ENCODE results near the gene SARM1. TPM values are rescaled to one million over a fixed set of nuclear protein-coding genes. Genes with fewer than 3 reads are reported as not detected.

Gene SARM1
- total and polyA plus RNA-seq, 4 donors, result 4.9 to 20.3 (median 12.4) TPM

- H3K9me3 ChIP-seq (ENCODE audit: control insufficient read depth, low read length), result no peaks in the 10 kb centered on the region
- no peaks in the 10 kb centered on the region for H3K27me3 ChIP-seq (ENCODE audit: control insufficient read depth in 1 of 2, insufficient read depth in 2 of 2, low read length in 1 of 2)
- intact Hi-C loops (cut with DNase I), result no loop called here
- DNase-seq (no peak), ATAC-seq (ENCODE audit: low FRiP score) (no peak)
- 29 to 31% methylated on average over 9 of the region's 9 CpGs for WGBS, 2 donors
- H3K4me3 ChIP-seq (ENCODE audit: low read length in 2 of 2), result peak overlapping the region in 1 of 2 donors; percentile 72
- no peak overlapping the region for H3K27ac ChIP-seq (ENCODE audit: low read depth in 1 of 2, low read length in 2 of 2)
- no peaks in the 10 kb centered on the region for H3K36me3 ChIP-seq (ENCODE audit: control insufficient read depth in 1 of 2, insufficient read depth in 2 of 2, low read length in 1 of 2)
- no peaks in the 10 kb centered on the region for H3K4me1 ChIP-seq (ENCODE audit: control insufficient read depth in 1 of 2, insufficient read depth in 2 of 2, low read length in 2 of 2)
Observed at GRCh38 chr17:28406473-28406814, 35.0 kb downstream of the SARM1 start.

- no peak for DNase-seq
- Histone ChIP-seq H3K4me1 (ENCODE audit: control insufficient read depth in 1 of 2, insufficient read depth in 2 of 2, low read length in 2 of 2) (no peaks in the 10 kb centered on the region), H3K9me3 (ENCODE audit: control insufficient read depth, low read length) (no peaks in the 10 kb centered on the region), H3K36me3 (ENCODE audit: control insufficient read depth in 1 of 2, insufficient read depth in 2 of 2, low read length in 1 of 2) (no peaks in the 10 kb centered on the region), H3K27me3 (ENCODE audit: control insufficient read depth in 1 of 2, insufficient read depth in 2 of 2, low read length in 1 of 2) (no peaks in the 10 kb centered on the region), H3K27ac (ENCODE audit: low read depth in 1 of 2, low read length in 2 of 2) (no peak overlapping the region), H3K4me3 (ENCODE audit: low read length in 2 of 2) (no peak overlapping the region)
- intact Hi-C loops (cut with DNase I), result no loop called here
- 84 to 88% methylated on average over 5 of the region's 5 CpGs for WGBS, 2 donors
- ATAC-seq (ENCODE audit: low FRiP score), result no peak
Observed at GRCh38 chr17:28407130-28407973, 35.9 kb downstream of the SARM1 start.

GRCh38 chr17:28407974-28408306, 36.4 kb downstream of the SARM1 start:
- intact Hi-C loops (cut with DNase I), result no loop called here
- Histone ChIP-seq H3K36me3 (ENCODE audit: control insufficient read depth in 1 of 2, insufficient read depth in 2 of 2, low read length in 1 of 2) (no peaks in the 10 kb centered on the region), H3K27ac (ENCODE audit: low read depth in 1 of 2, low read length in 2 of 2) (no peak overlapping the region), H3K27me3 (ENCODE audit: control insufficient read depth in 1 of 2, insufficient read depth in 2 of 2, low read length in 1 of 2) (no peaks in the 10 kb centered on the region), H3K4me3 (ENCODE audit: low read length in 2 of 2) (no peak overlapping the region), H3K4me1 (ENCODE audit: control insufficient read depth in 1 of 2, insufficient read depth in 2 of 2, low read length in 2 of 2) (no peaks in the 10 kb centered on the region), H3K9me3 (ENCODE audit: control insufficient read depth, low read length) (no peaks in the 10 kb centered on the region)
- ATAC-seq (ENCODE audit: low FRiP score), result no peak
- 93 to 100% methylated on average over 1 of the region's 1 CpG for WGBS, 2 donors
- no peak for DNase-seq

- H3K4me1 ChIP-seq (ENCODE audit: control insufficient read depth in 1 of 2, insufficient read depth in 2 of 2, low read length in 2 of 2), result no peaks in the 10 kb centered on the region
- H3K27ac ChIP-seq (ENCODE audit: low read depth in 1 of 2, low read length in 2 of 2), result no peak overlapping the region
- ATAC-seq (ENCODE audit: low FRiP score) (no peak), DNase-seq (no peak)
- H3K27me3 ChIP-seq (ENCODE audit: control insufficient read depth in 1 of 2, insufficient read depth in 2 of 2, low read length in 1 of 2), result no peaks in the 10 kb centered on the region
- intact Hi-C loops (cut with DNase I), result no loop called here
- no peaks in the 10 kb centered on the region for H3K9me3 ChIP-seq (ENCODE audit: control insufficient read depth, low read length)
- WGBS, 2 donors, result 73 to 76% methylated on average over 3 of the region's 3 CpGs
- no peaks in the 10 kb centered on the region for H3K36me3 ChIP-seq (ENCODE audit: control insufficient read depth in 1 of 2, insufficient read depth in 2 of 2, low read length in 1 of 2)
- no peak overlapping the region for H3K4me3 ChIP-seq (ENCODE audit: low read length in 2 of 2)
Observed at GRCh38 chr17:28412099-28412498, 40.6 kb downstream of the SARM1 start.

- no peak for DNase-seq
- Histone ChIP-seq H3K36me3 (ENCODE audit: control insufficient read depth in 1 of 2, insufficient read depth in 2 of 2, low read length in 1 of 2) (no peaks in the 10 kb centered on the region), H3K27ac (ENCODE audit: low read depth in 1 of 2, low read length in 2 of 2) (no peak overlapping the region), H3K27me3 (ENCODE audit: control insufficient read depth in 1 of 2, insufficient read depth in 2 of 2, low read length in 1 of 2) (no peaks in the 10 kb centered on the region), H3K4me3 (ENCODE audit: low read length in 2 of 2) (no peak overlapping the region), H3K4me1 (ENCODE audit: control insufficient read depth in 1 of 2, insufficient read depth in 2 of 2, low read length in 2 of 2) (no peaks in the 10 kb centered on the region), H3K9me3 (ENCODE audit: control insufficient read depth, low read length) (no peaks in the 10 kb centered on the region)
- no peak for ATAC-seq (ENCODE audit: low FRiP score)
- intact Hi-C loops (cut with DNase I), result no loop called here
- 53 to 54% methylated on average over 7 of the region's 7 CpGs for WGBS, 2 donors
Observed at GRCh38 chr17:28413804-28414203, 42.3 kb downstream of the SARM1 start.

- peak in 1 of 2 donors; percentile 53 for DNase-seq
- H3K4me3 ChIP-seq (ENCODE audit: low read length in 2 of 2), result no peak overlapping the region
- no peaks in the 10 kb centered on the region for H3K9me3 ChIP-seq (ENCODE audit: control insufficient read depth, low read length)
- H3K36me3 ChIP-seq (ENCODE audit: control insufficient read depth in 1 of 2, insufficient read depth in 2 of 2, low read length in 1 of 2), result no peaks in the 10 kb centered on the region
- 77 to 87% methylated on average over 3 of the region's 3 CpGs for WGBS, 2 donors
- H3K4me1 ChIP-seq (ENCODE audit: control insufficient read depth in 1 of 2, insufficient read depth in 2 of 2, low read length in 2 of 2), result no peaks in the 10 kb centered on the region
- intact Hi-C loops (cut with DNase I), result no loop called here
- no peak overlapping the region for H3K27ac ChIP-seq (ENCODE audit: low read depth in 1 of 2, low read length in 2 of 2)
- H3K27me3 ChIP-seq (ENCODE audit: control insufficient read depth in 1 of 2, insufficient read depth in 2 of 2, low read length in 1 of 2), result no peaks in the 10 kb centered on the region
- no peak for ATAC-seq (ENCODE audit: low FRiP score)
Observed at GRCh38 chr17:28415886-28416285, 44.4 kb downstream of the SARM1 start.

- intact Hi-C loops (cut with DNase I), result no loop called here
- Histone ChIP-seq H3K4me1 (ENCODE audit: control insufficient read depth in 1 of 2, insufficient read depth in 2 of 2, low read length in 2 of 2) (no peaks in the 10 kb centered on the region), H3K27me3 (ENCODE audit: control insufficient read depth in 1 of 2, insufficient read depth in 2 of 2, low read length in 1 of 2) (no peaks in the 10 kb centered on the region), H3K36me3 (ENCODE audit: control insufficient read depth in 1 of 2, insufficient read depth in 2 of 2, low read length in 1 of 2) (no peaks in the 10 kb centered on the region), H3K27ac (ENCODE audit: low read depth in 1 of 2, low read length in 2 of 2) (no peak overlapping the region), H3K9me3 (ENCODE audit: control insufficient read depth, low read length) (no peaks in the 10 kb centered on the region), H3K4me3 (ENCODE audit: low read length in 2 of 2) (no peak overlapping the region)
- DNase-seq (peak; percentile 57 to 73), ATAC-seq (ENCODE audit: low FRiP score) (no peak)
- WGBS, 2 donors, result 20 to 22% methylated on average over 13 of the region's 13 CpGs
Observed at GRCh38 chr17:28416703-28417311, 45.3 kb downstream of the SARM1 start.

- Histone ChIP-seq H3K9me3 (ENCODE audit: control insufficient read depth, low read length) (no peaks in the 10 kb centered on the region), H3K27ac (ENCODE audit: low read depth in 1 of 2, low read length in 2 of 2) (no peak overlapping the region), H3K27me3 (ENCODE audit: control insufficient read depth in 1 of 2, insufficient read depth in 2 of 2, low read length in 1 of 2) (no peaks in the 10 kb centered on the region), H3K4me1 (ENCODE audit: control insufficient read depth in 1 of 2, insufficient read depth in 2 of 2, low read length in 2 of 2) (no peaks in the 10 kb centered on the region), H3K4me3 (ENCODE audit: low read length in 2 of 2) (no peak overlapping the region), H3K36me3 (ENCODE audit: control insufficient read depth in 1 of 2, insufficient read depth in 2 of 2, low read length in 1 of 2) (no peaks in the 10 kb centered on the region)
- ATAC-seq (ENCODE audit: low FRiP score) (no peak), DNase-seq (no peak)
- WGBS, 2 donors, result 75 to 78% methylated on average over 7 of the region's 7 CpGs
- intact Hi-C loops (cut with DNase I), result no loop called here
Observed at GRCh38 chr17:28421787-28422305, 50.4 kb downstream of the SARM1 start.

GRCh38 chr17:28425206-28425605, 53.7 kb downstream of the SARM1 start:
- no peaks in the 10 kb centered on the region for H3K27me3 ChIP-seq (ENCODE audit: control insufficient read depth in 1 of 2, insufficient read depth in 2 of 2, low read length in 1 of 2)
- DNase-seq (no peak), ATAC-seq (ENCODE audit: low FRiP score) (no peak)
- H3K4me3 ChIP-seq (ENCODE audit: low read length in 2 of 2), result no peak overlapping the region
- H3K27ac ChIP-seq (ENCODE audit: low read depth in 1 of 2, low read length in 2 of 2), result no peak overlapping the region
- intact Hi-C loops (cut with DNase I), result no loop called here
- no peaks in the 10 kb centered on the region for H3K9me3 ChIP-seq (ENCODE audit: control insufficient read depth, low read length)
- WGBS, 2 donors, result 83% methylated on average over 13 of the region's 13 CpGs
- H3K36me3 ChIP-seq (ENCODE audit: control insufficient read depth in 1 of 2, insufficient read depth in 2 of 2, low read length in 1 of 2), result no peaks in the 10 kb centered on the region
- H3K4me1 ChIP-seq (ENCODE audit: control insufficient read depth in 1 of 2, insufficient read depth in 2 of 2, low read length in 2 of 2), result no peaks in the 10 kb centered on the region

All from aorta (tissue), 5 donors.